Suprapubic skin (tissue), 3 donors: ENCODE data around the gene FBXL19.

Experiments
- POLR2AphosphoS5 ChIP-seq, 3 donors: sonication (generic); formaldehyde crosslinking; IDR thresholded peaks; one replicate each; pipeline ENCODE4 v1.6.1; 2017; ENCODE audit warnings: antibody characterized with exemption in 3 of 3
- TF ChIP-seq, protein P1 (sequence below), 2 donors: fragments of 200-600 bp in 1 of 2; fragments of 450-650 bp in 1 of 2; sonication (generic) in 1 of 2; IDR thresholded peaks; one replicate each; pipeline ENCODE4 v1.5.1; 2016 to 2019; ENCODE audit warnings: antibody characterized with exemption in 2 of 2, mild to moderate bottlenecking in 1 of 2, moderate library complexity in 1 of 2

- no peak for TF ChIP-seq POLR2AphosphoS5 (IDR thresholded peaks at IDR 0.05)
- TF ChIP-seq, protein P1, sequence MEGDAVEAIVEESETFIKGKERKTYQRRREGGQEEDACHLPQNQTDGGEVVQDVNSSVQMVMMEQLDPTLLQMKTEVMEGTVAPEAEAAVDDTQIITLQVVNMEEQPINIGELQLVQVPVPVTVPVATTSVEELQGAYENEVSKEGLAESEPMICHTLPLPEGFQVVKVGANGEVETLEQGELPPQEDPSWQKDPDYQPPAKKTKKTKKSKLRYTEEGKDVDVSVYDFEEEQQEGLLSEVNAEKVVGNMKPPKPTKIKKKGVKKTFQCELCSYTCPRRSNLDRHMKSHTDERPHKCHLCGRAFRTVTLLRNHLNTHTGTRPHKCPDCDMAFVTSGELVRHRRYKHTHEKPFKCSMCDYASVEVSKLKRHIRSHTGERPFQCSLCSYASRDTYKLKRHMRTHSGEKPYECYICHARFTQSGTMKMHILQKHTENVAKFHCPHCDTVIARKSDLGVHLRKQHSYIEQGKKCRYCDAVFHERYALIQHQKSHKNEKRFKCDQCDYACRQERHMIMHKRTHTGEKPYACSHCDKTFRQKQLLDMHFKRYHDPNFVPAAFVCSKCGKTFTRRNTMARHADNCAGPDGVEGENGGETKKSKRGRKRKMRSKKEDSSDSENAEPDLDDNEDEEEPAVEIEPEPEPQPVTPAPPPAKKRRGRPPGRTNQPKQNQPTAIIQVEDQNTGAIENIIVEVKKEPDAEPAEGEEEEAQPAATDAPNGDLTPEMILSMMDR (IDR thresholded peaks at IDR 0.05), result no peak
These were observed 23.5 kb downstream of the FBXL19 start for GRCh38 chr16:30946671-30947540.
